IPS DF 6.9 (cell line): ENCODE results near the gene TPGS2.

Experiments used
- DNase-seq: peaks from one replicate; pipeline ENCODE4 v3.0.0-alpha.2; 2013; ENCODE audit warnings: low read depth, low spot score
- H3K27ac ChIP-seq: one replicate; pipeline ENCODE4 v1.5.1; 2013; ENCODE audit warnings: low read length, control low read depth
- H3K27me3 ChIP-seq: 2 replicates; pipeline ENCODE4 v1.6.1; 2013; ENCODE audit warnings: mild to moderate bottlenecking, low read length; ENCODE audit not compliant: control insufficient read depth, insufficient read depth
- H3K36me3 ChIP-seq: 2 replicates; pipeline ENCODE4 v1.6.1; 2013; ENCODE audit warnings: low read length; ENCODE audit not compliant: control insufficient read depth, insufficient read depth
- H3K4me1 ChIP-seq: 2 replicates; pipeline ENCODE4 v1.6.1; 2013; ENCODE audit warnings: low read length; ENCODE audit not compliant: control insufficient read depth, insufficient read depth
- H3K4me3 ChIP-seq: 2 replicates; pipeline ENCODE4 v1.5.1; 2013; ENCODE audit warnings: mild to moderate bottlenecking, low read length
- H3K9me3 ChIP-seq: 2 replicates; pipeline ENCODE4 v1.6.1; 2013; ENCODE audit warnings: low read length, inconsistent platforms; ENCODE audit not compliant: control insufficient read depth, insufficient read depth
- WGBS: extraction: QIAGEN DNeasy Blood & Tissue Kit; methylation state at CpG from one replicate; pipeline ENCODE4 v1.1.7; 2013; ENCODE audit warnings: mixed read lengths, missing lambda C conversion rate; ENCODE audit not compliant: insufficient read length, insufficient coverage; 5-methylcytosine and 5-hydroxymethylcytosine counted together

TPGS2 gene

DNA sequence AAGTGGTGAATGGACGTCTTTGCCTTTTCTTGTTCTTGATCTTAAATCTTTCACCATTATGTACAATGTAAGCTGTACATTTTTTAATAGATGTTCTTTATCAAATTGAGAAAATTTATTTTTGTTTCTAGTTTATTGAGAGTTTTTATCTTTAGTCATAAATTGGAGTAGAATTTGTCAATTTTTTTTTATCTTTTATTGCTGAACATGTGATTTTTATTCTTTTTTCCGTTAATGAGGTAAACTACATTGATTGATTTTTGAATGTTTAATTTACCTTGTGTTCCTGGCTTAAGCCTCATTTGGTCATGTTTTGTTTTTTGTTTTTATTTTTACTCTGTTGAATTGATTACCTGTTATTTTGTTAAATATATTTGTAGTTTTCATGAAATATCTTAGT lies 19.8 kb upstream of the TPGS2 start:
- Histone ChIP-seq H3K27ac (no peak overlapping the region), H3K36me3 (no peaks in the 10 kb centered on the region), H3K4me1 (no peaks in the 10 kb centered on the region), H3K27me3 (no peaks in the 10 kb centered on the region), H3K9me3 (no peaks in the 10 kb centered on the region), H3K4me3 (no peak overlapping the region)
- no peak for DNase-seq
- no CpG with 5 or more reads among the region's 2 CpGs for WGBS

DNA sequence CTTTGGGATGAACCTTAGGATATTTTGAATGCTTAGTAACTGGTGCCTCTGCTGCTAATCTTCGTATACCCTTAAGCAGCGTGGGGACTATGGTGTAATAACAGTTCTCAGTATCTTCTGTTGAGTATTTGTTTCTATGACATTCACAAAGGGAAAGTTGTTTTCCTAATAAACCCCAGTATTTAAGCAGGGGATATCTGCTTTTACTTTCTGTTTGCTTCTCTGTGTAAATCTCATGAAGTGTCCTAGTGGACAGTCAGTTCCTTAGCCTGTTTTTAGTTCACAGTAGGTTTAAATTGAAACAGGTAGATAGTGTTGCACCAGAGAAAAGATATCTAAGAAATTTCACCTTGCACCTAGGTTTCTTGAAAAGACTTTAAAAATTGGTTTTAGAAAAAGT lies 15.0 kb upstream of the TPGS2 start:
- Histone ChIP-seq H3K27ac (no peak overlapping the region), H3K9me3 (no peaks in the 10 kb centered on the region), H3K4me3 (no peak overlapping the region), H3K36me3 (no peaks in the 10 kb centered on the region), H3K4me1 (no peaks in the 10 kb centered on the region), H3K27me3 (no peaks in the 10 kb centered on the region)
- DNase-seq, result no peak
- WGBS, result no CpG with 5 or more reads among the region's 2 CpGs

DNA sequence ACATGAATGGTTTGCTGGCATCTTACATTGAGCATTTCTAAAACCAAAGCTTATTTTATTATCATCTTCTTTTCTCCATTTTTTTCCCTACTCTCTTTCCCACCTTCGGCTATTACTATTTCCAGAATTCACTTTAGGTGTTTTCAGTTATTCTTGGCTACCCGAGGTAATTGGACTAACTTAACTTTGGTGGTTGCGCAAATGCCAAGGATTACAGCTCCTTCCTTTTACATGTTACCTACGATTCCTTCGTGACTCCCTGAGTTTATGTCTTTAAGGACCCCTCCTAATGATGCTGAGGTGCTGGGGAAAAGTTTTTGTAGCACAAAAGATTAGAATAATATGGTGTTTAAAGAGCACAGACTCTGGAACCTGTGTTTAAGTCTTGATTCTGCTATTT lies 14.4 kb upstream of the TPGS2 start:
- no peak for DNase-seq
- no peak overlapping the region for H3K4me3 ChIP-seq
- no peaks in the 10 kb centered on the region for H3K9me3 ChIP-seq
- H3K27ac ChIP-seq, result no peak overlapping the region
- WGBS, result 100% methylated on average over 1 of the region's 5 CpGs
- no peaks in the 10 kb centered on the region for H3K36me3 ChIP-seq
- no peaks in the 10 kb centered on the region for H3K27me3 ChIP-seq
- H3K4me1 ChIP-seq, result no peaks in the 10 kb centered on the region

DNA sequence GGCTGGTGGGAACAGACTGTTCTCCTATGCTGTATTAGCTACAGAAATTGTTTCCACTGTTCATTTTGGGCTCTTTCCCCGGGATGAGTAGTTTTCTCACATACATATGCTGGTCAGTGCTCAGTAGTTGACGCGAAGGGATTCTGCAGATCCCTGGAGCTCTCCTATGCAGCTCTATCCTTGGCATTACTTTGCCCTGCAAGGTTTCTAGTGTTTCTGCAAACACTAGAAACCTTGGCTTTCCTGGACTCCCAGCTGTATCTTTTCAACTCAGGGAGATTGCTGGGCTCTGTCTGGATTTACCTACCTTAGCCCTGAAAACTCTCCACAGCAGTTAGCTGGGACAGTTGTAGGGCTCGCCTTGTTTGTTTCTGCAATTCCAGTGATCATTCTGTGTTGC lies 11.0 kb upstream of the TPGS2 start:
- H3K9me3 ChIP-seq, result no peaks in the 10 kb centered on the region
- H3K4me1 ChIP-seq, result no peaks in the 10 kb centered on the region
- no CpG with 5 or more reads among the region's 4 CpGs for WGBS
- H3K27ac ChIP-seq, result no peak overlapping the region
- no peaks in the 10 kb centered on the region for H3K36me3 ChIP-seq
- no peak overlapping the region for H3K4me3 ChIP-seq
- DNase-seq, result no peak
- no peaks in the 10 kb centered on the region for H3K27me3 ChIP-seq

DNA sequence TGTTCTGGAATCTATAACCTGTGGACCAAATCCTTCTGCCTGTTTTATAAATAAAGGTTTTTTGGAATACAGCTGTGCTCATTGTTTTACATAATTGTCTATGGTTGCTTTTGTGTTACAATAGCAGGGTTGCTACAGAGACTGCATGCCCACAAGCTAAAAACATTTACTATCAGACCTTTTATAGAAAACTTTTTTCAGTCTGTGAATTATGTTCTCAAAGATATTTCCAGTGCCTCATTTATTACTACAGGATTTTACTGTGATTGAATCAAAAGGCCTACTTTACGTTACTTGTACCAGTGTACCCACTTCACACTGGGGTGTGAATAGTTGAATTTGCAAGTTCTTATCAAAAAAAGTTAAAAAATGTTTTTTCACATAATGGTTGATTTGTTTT lies 7.1 kb upstream of the TPGS2 start:
- Histone ChIP-seq H3K27ac (no peak overlapping the region), H3K4me1 (no peaks in the 10 kb centered on the region), H3K36me3 (no peaks in the 10 kb centered on the region), H3K27me3 (no peaks in the 10 kb centered on the region), H3K9me3 (no peaks in the 10 kb centered on the region), H3K4me3 (no peak overlapping the region)
- no peak for DNase-seq
- WGBS, result no CpG with 5 or more reads among the region's 1 CpG

DNA sequence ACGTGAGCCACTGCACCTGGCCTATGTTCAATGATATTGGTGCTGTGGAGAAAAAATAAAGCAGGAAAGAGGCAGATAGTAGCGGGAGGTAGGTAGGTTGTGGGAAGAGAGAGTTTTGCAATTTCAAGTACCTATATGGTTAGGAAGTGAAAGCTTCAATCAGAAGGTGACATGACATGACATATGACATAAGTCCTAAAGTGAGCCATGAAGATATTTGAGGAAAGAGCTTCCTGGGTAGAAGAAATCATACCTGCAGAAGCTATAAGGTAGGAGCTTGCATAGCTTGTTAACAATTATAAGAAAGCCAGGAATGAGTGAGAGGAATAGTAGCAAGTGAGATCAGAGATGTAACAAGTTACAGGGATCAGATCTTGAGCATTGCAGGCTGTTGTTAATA lies 4.3 kb upstream of the TPGS2 start:
- no peaks in the 10 kb centered on the region for H3K4me1 ChIP-seq
- H3K27ac ChIP-seq, result no peak overlapping the region
- 100% methylated on average over 1 of the region's 2 CpGs for WGBS
- no peaks in the 10 kb centered on the region for H3K9me3 ChIP-seq
- no peak overlapping the region for H3K4me3 ChIP-seq
- no peaks in the 10 kb centered on the region for H3K36me3 ChIP-seq
- DNase-seq, result no peak
- H3K27me3 ChIP-seq, result no peaks in the 10 kb centered on the region

DNA sequence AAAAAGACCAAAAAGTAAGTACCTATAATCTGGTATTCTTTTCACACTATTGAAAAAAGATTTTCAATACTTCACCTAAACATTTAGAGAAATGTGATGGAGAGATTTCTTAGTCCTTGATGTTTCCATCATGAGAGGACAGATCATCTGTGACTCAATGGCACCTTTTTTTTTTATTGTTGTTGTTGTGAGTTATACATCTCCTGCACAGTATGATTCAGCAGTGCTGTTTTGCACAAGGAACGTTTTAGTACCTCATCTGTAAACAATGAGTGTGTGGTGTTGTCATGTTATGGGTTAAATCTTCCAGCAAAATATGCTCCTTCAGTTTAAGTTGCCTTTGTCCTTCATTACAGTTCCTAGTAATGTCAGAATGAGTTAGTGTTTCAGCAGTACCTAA lies 2.3 kb upstream of the TPGS2 start:
- DNase-seq, result no peak
- Histone ChIP-seq H3K27ac (no peak overlapping the region), H3K27me3 (no peaks in the 10 kb centered on the region), H3K9me3 (no peaks in the 10 kb centered on the region), H3K4me3 (no peak overlapping the region), H3K4me1 (no peaks in the 10 kb centered on the region), H3K36me3 (no peaks in the 10 kb centered on the region)
- no CpG with 5 or more reads among the region's 1 CpG for WGBS

DNA sequence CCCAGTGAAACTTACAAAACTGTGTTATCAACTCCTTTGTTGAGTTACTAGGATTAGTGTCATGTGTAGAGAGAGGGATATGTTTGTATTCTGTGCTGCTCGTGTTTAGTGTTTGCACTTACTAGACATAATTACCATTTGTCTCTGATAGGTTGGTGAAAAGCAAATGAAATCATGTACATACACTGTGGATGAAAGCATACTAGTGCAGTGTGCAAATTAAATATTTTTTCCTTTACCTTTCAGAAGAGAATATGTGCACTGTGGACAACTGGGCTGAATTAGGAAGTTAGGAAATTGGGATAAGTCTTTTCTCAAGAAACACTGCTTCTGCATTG lies 1.3 kb upstream of the TPGS2 start:
- Histone ChIP-seq H3K27ac (no peak overlapping the region), H3K4me3 (no peak overlapping the region)
- no CpG with 5 or more reads among the region's 1 CpG for WGBS

DNA sequence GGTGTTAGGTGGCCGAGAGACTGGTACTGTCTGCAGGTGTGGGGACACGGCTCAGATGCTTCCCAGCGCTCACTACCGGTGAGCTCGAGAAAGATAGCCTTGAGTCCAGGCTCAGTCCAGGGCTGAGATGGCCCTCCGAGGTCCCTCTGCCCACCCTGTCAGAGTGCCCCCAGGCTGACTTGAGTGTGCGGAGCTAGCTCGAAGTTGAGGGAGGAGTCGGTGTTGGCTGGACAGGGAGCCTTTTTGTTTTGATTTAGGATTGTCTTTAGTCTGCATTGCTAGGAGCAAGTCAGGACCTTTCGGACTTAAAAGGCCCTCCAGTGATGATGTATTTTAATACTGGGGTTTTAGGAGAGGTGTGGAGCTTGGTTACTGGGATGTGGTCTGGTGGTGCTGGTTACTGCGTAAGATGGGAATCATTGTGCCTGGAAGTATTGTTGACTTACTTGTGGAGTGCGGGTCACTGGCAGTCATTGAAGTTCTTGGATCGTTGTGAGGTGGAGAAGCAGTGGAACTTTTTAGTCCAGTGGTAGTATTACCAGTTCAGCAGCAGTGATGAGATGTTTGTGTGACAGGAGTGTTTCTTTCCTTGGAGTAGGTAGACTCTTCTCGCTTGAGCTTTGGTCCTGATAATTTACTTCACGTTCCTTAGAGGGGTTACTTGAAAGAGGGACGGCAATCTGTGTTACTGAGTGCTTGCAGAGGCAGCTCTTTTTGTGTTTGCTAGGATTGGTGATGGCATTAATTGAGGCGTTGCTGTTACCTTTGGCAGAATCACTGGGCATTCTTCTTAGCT lies 758 bp upstream of the TPGS2 start:
- Histone ChIP-seq H3K4me3 (peak overlapping the region; percentile 82; the same call in 1 of the 2 replicates), H3K4me1 (no peaks in the 10 kb centered on the region), H3K36me3 (no peaks in the 10 kb centered on the region), H3K9me3 (no peaks in the 10 kb centered on the region), H3K27me3 (no peaks in the 10 kb centered on the region), H3K27ac (no peak overlapping the region)
- DNase-seq, result no peak
- WGBS, result no CpG with 5 or more reads among the region's 17 CpGs

More for the DNA sequence above, 1.3 kb upstream of the TPGS2 start:
- Histone ChIP-seq H3K27me3 (no peaks in the 10 kb centered on the region), H3K4me1 (no peaks in the 10 kb centered on the region), H3K9me3 (no peaks in the 10 kb centered on the region), H3K36me3 (no peaks in the 10 kb centered on the region)
- no peak for DNase-seq

DNA sequence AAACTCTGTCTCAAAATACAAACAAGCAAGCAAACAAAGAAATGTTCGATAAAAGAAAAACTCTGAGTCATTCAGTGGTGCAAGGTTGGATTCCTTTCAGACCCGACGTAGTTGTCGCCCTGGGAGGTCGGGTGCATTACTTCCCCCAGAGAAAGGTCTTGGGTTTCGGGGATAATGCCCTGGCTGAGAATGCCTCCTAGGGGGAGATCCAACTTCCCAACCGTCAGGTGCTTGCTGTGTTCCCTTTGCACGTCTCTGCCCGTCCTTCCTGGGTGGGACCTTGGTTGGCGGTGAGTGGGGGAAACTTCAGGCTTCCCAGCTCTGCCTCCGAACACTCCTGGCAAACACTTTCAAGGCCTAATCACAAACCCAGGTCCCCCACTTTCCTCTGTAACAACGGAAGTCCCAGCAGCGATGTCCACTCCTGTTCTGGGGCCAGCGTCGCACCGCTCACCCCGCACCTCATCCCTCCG lies 609 bp downstream of the TPGS2 start:
- no peaks in the 10 kb centered on the region for H3K36me3 ChIP-seq
- no peaks in the 10 kb centered on the region for H3K9me3 ChIP-seq
- no CpG with 5 or more reads among the region's 18 CpGs for WGBS
- H3K27ac ChIP-seq, result no peak overlapping the region
- H3K4me3 ChIP-seq, result peak overlapping the region; percentile 82
- no peak for DNase-seq
- H3K27me3 ChIP-seq, result no peaks in the 10 kb centered on the region
- H3K4me1 ChIP-seq, result no peaks in the 10 kb centered on the region

DNA sequence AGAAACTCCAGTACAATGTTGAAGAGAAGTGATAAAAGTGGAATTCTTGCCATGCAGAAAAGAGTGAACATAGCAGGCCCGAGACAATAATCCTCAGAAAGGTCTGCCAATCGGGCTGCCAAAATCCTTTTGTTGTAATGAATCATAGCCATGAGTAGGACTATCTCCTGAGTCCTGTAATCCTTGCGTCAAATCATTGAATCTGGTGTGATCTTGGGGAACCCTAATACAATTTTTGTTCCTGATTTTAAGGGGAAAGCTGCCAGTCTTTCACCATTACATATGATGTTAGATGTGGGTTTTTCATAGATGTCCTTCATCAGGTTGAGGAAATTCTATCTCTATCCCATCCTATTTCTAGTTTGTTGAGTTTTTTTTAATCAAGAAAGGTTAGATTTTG lies 2.2 kb downstream of the TPGS2 start:
- Histone ChIP-seq H3K4me1 (no peaks in the 10 kb centered on the region), H3K27ac (no peak overlapping the region), H3K27me3 (no peaks in the 10 kb centered on the region), H3K36me3 (0 out of 2 replicates have a peak, but pooled peaks cover 2% of the 10 kb centered on the region), H3K9me3 (no peaks in the 10 kb centered on the region), H3K4me3 (no peak overlapping the region)
- no peak for DNase-seq
- WGBS, result no CpG with 5 or more reads among the region's 3 CpGs
